IMR-90 (cell line): ENCODE data around the gene ANKHD1. TPM values are rescaled to one million over a fixed set of nuclear protein-coding genes. Genes with fewer than 3 reads are reported as not detected.
A peak's percentile ranks its signal among the peaks of the same experiment; 100 is the strongest.

Source experiments
- ATAC-seq: fragments of 200-7000 bp; cut with Tn5 transposase; 2 replicates; pipeline ENCODE4 v1.9.1; 2020; ENCODE audit warnings: low read depth, mild to moderate bottlenecking, moderate library complexity
- BruUV-seq: library from RNA; stranded (reverse); fragments of 400-500 nt; replicated peaks from 2 replicates; lab custom pipeline; 2021; lab: Mats Ljungman, UMichigan
- CTCF ChIA-PET: fragments of 300-600 bp; formaldehyde crosslinking; extraction: SDS; loops from one replicate; lab custom pipeline; 2021; ENCODE audit warnings: antibody characterized with exemption; lab: Yijun Ruan, JAX
- POLR2A ChIA-PET: fragments of 300-600 bp; sonication (Branson Sonifier 250); formaldehyde crosslinking; loops from one replicate; lab custom pipeline; 2022; ENCODE audit warnings: antibody characterized with exemption; ENCODE audit not compliant: unreplicated experiment; lab: Charles Lee
- DNase-seq: peaks from one replicate; pipeline ENCODE4 v3.0.0; 2013
- H2AFZ ChIP-seq: replicated peaks from 2 replicates; pipeline ENCODE3; 2013; ENCODE audit warnings: low read length, mild to moderate bottlenecking; ENCODE audit not compliant: poor library complexity
- H2AK5ac ChIP-seq: 2 replicates; pipeline ENCODE4 v1.6.1; 2013; ENCODE audit warnings: low read depth, low read length, inconsistent platforms
- H2AK9ac ChIP-seq: replicated peaks from 2 replicates; pipeline ENCODE3; 2013; ENCODE audit warnings: mild to moderate bottlenecking, low read depth, low read length, moderate library complexity; ENCODE audit not compliant: poor library complexity
- H2BK120ac ChIP-seq: 2 replicates; pipeline ENCODE4 v1.6.1; 2013; ENCODE audit warnings: low read depth, low read length, inconsistent platforms
- H2BK15ac ChIP-seq: 3 replicates; pipeline ENCODE4 v1.6.1; 2013; ENCODE audit warnings: low read depth, low read length, inconsistent platforms
- H2BK20ac ChIP-seq: 2 replicates; pipeline ENCODE4 v1.6.1; 2013; ENCODE audit warnings: low read depth, mild to moderate bottlenecking, inconsistent platforms, low read length, moderate library complexity
- H2BK5ac ChIP-seq: 2 replicates; pipeline ENCODE4 v1.6.1; 2013; ENCODE audit warnings: mild to moderate bottlenecking, low read depth, low read length, inconsistent platforms; ENCODE audit not compliant: poor library complexity, severe bottlenecking
- H3K14ac ChIP-seq: replicated peaks from 2 replicates; pipeline ENCODE4 v1.6.1; 2013; ENCODE audit warnings: low read depth, low read length, inconsistent platforms
- H3K18ac ChIP-seq: 2 replicates; pipeline ENCODE4 v1.6.1; 2013; ENCODE audit warnings: low read depth, low read length, control low read depth
- H3K23ac ChIP-seq: 2 replicates; pipeline ENCODE4 v1.6.1; 2013; ENCODE audit warnings: low read depth, low read length, inconsistent platforms
- H3K27ac ChIP-seq: 2 replicates; pipeline ENCODE4 v1.5.1; 2013; ENCODE audit warnings: mild to moderate bottlenecking, control low read depth, low read length; ENCODE audit not compliant: insufficient read depth
- H3K27me3 ChIP-seq: 2 replicates; pipeline ENCODE4 v1.6.1; 2013; ENCODE audit warnings: low read length; ENCODE audit not compliant: control insufficient read depth, insufficient read depth
- H3K36me3 ChIP-seq: 2 replicates; pipeline ENCODE4 v1.6.1; 2013; ENCODE audit warnings: low read length, mixed read lengths; ENCODE audit not compliant: control insufficient read depth, insufficient read depth
- H3K4ac ChIP-seq: 2 replicates; pipeline ENCODE4 v1.6.1; 2013; ENCODE audit warnings: low read depth, low read length, inconsistent platforms
- H3K4me1 ChIP-seq: 2 replicates; pipeline ENCODE4 v1.6.1; 2013; ENCODE audit warnings: low read length, mixed read lengths; ENCODE audit not compliant: control insufficient read depth, insufficient read depth
- H3K4me2 ChIP-seq: 2 replicates; pipeline ENCODE4 v1.6.1; 2013; ENCODE audit warnings: low read depth, mild to moderate bottlenecking, control low read depth, low read length, moderate library complexity
- H3K4me3 ChIP-seq: 2 replicates; pipeline ENCODE4 v1.5.1; 2013; ENCODE audit warnings: low read depth, mild to moderate bottlenecking, control low read depth, low read length, moderate library complexity; ENCODE audit not compliant: insufficient read depth
- H3K56ac ChIP-seq: 2 replicates; pipeline ENCODE4 v1.6.1; 2013; ENCODE audit warnings: low read length, inconsistent platforms; ENCODE audit not compliant: insufficient read depth; ENCODE audit errors: extremely low read depth
- H3K79me1 ChIP-seq, 2 experiments: 2 replicates each; pipeline ENCODE4 v1.6.1; 2013; ENCODE audit warnings: low read length in 2 of 2, inconsistent platforms in 1 of 2, low read depth in 1 of 2
- H3K9ac ChIP-seq: 2 replicates; pipeline ENCODE4 v1.6.1; 2013; ENCODE audit warnings: low read depth, low read length, control low read depth
- H3K9me1 ChIP-seq: 2 replicates; pipeline ENCODE4 v1.6.1; 2013; ENCODE audit warnings: low read length, inconsistent platforms; ENCODE audit not compliant: insufficient read depth
- H3K9me3 ChIP-seq: 2 replicates; pipeline ENCODE4 v1.6.1; 2013; ENCODE audit warnings: low read length; ENCODE audit not compliant: control insufficient read depth, insufficient read depth
- H4K20me1 ChIP-seq: 2 replicates; pipeline ENCODE4 v1.6.1; 2013; ENCODE audit warnings: low read length, inconsistent platforms; ENCODE audit not compliant: insufficient read depth
- H4K5ac ChIP-seq: 2 replicates; pipeline ENCODE4 v1.6.1; 2013; ENCODE audit warnings: mild to moderate bottlenecking, low read depth, low read length, control low read depth
- H4K8ac ChIP-seq, 2 experiments: 2 replicates each; pipeline ENCODE4 v1.6.1; 2013; ENCODE audit warnings: low read depth in 2 of 2, low read length in 2 of 2, control low read depth in 1 of 2, inconsistent platforms in 1 of 2
- H4K91ac ChIP-seq: 2 replicates; pipeline ENCODE4 v1.6.1; 2013; ENCODE audit warnings: low read depth, low read length, inconsistent platforms; ENCODE audit not compliant: insufficient read depth
- CEBPB ChIP-seq: IDR thresholded peaks from 2 replicates; pipeline ENCODE4 v1.6.1; 2012; ENCODE audit warnings: low read depth, low read length, improper control_type of control experiment
- CHD1 ChIP-seq: IDR thresholded peaks from 2 replicates; pipeline ENCODE4 v1.6.1; 2012; ENCODE audit warnings: low read depth, low read length, improper control_type of control experiment
- CTCF ChIP-seq: conservative IDR thresholded peaks from 2 replicates; pipeline ENCODE4 v1.5.1; 2012; ENCODE audit warnings: mild to moderate bottlenecking, low read depth, low read length, improper control_type of control experiment
- ELK1 ChIP-seq: fragments of 150-350 bp; IDR thresholded peaks from 2 replicates; pipeline ENCODE4 v1.6.1; 2016; ENCODE audit warnings: low read depth, mild to moderate bottlenecking, low read length, moderate library complexity, borderline replicate concordance
- FOS ChIP-seq: fragments of 150-350 bp; IDR thresholded peaks from 2 replicates; pipeline ENCODE4 v1.6.1; 2016; ENCODE audit warnings: low read depth, low read length
- MAZ ChIP-seq: IDR thresholded peaks from 2 replicates; pipeline ENCODE4 v1.6.1; 2012; ENCODE audit warnings: low read depth, mild to moderate bottlenecking, low read length, improper control_type of control experiment, moderate library complexity, borderline replicate concordance
- MXI1 ChIP-seq: IDR thresholded peaks from 2 replicates; pipeline ENCODE4 v1.6.1; 2012; ENCODE audit warnings: low read depth, mild to moderate bottlenecking, low read length, moderate library complexity, borderline replicate concordance
- POLR2A ChIP-seq: IDR thresholded peaks from 2 replicates; pipeline ENCODE4 v1.6.1; 2012; ENCODE audit warnings: mild to moderate bottlenecking, low read depth, low read length
- RAD21 ChIP-seq: IDR thresholded peaks from 2 replicates; pipeline ENCODE4 v1.6.1; 2012; ENCODE audit warnings: low read length, improper control_type of control experiment
- RCOR1 ChIP-seq: IDR thresholded peaks from 2 replicates; pipeline ENCODE4 v1.6.1; 2012; ENCODE audit warnings: mild to moderate bottlenecking, low read length, improper control_type of control experiment; ENCODE audit not compliant: insufficient replicate concordance
- USF2 ChIP-seq: fragments of 150-350 bp; IDR thresholded peaks from 2 replicates; pipeline ENCODE4 v1.6.1; 2017; ENCODE audit warnings: mild to moderate bottlenecking, antibody characterized with exemption, low read length, low read depth
- WGBS, 2 experiments: methylation state at CpG; one replicate each; pipeline versions ENCODE4 v1.1.5 to v1.1.7; 2013; ENCODE audit warnings: missing lambda C conversion rate in 2 of 2; ENCODE audit not compliant: insufficient read length in 1 of 2; ENCODE audit errors: extremely low coverage in 2 of 2; 5-methylcytosine and 5-hydroxymethylcytosine counted together
- dilution Hi-C: fragments of 300-500 bp; cut with HindIII; formaldehyde crosslinking; loops from one replicate; pipeline ENCODE4 v1.14.3; 2018; ENCODE audit warnings: low sequenced_read_pairs; ENCODE audit not compliant: unreplicated experiment
- in situ Hi-C: fragments of 300-500 bp; cut with MboI; formaldehyde crosslinking; loops from 3 replicates; pipeline ENCODE4 v1.14.3; 2019; ENCODE audit warnings: low sequenced_read_pairs, inconsistent platforms, mixed read lengths
- intact Hi-C: fragments of 100-400 bp; cut with micrococcal nuclease; formaldehyde crosslinking; loops from 2 replicates; pipeline ENCODE4 v1.10.0; 2022
- polyA plus RNA-seq, 3 experiments: library from polyadenylated mRNA; depleted of rRNA; stranded (reverse); fragments of >200 nt; gene quantifications; 2 replicates each; pipeline ENCODE4 v1.2.3, GENCODE V29; 2012; ENCODE audit warnings: low replicate concordance in 1 of 3
- total RNA-seq: library from RNA; depleted of rRNA; stranded (reverse); fragments of >200 nt; gene quantifications from 2 replicates; pipeline ENCODE4 v1.2.3, GENCODE V29; 2012

ANKHD1 gene
- total and polyA plus RNA-seq, 2 of the 4 experiments (the other 2 are of a cell fraction) = 32.1 to 36.7 TPM

- H3K56ac ChIP-seq = peak within 1 kb of the TSS; percentile 70; the same call in 1 of the 2 replicates
- peak within 1 kb of the TSS; percentile 97 for H2BK5ac ChIP-seq
- peak within 1 kb of the TSS; percentile 98 for H4K91ac ChIP-seq
- ATAC-seq (peak; percentile 88), DNase-seq (peak; percentile 87)
- in situ Hi-C loops (no loop called here), intact Hi-C loops (loop anchor here (1.0 kb wide), 1 partner anchor 82 kb away; the partner anchor contains the start of gene TMCO6), dilution Hi-C loops (no loop called here)
- H3K9me3 ChIP-seq = no peaks in the 10 kb centered on the region
- H4K5ac ChIP-seq = peak within 1 kb of the TSS; percentile 98
- H3K27me3 ChIP-seq = no peaks in the 10 kb centered on the region
- peak within 1 kb of the TSS; percentile 94 for H2AFZ ChIP-seq
- peak within 1 kb of the TSS; percentile 99 for H2AK5ac ChIP-seq
- H2AK9ac ChIP-seq = peak within 1 kb of the TSS; percentile 98
- peaks cover 20% of the 10 kb centered on the region for H4K20me1 ChIP-seq
- ChIA-PET POLR2A (interaction anchor here (1.1 to 1.3 kb wide), 2 partner anchors 8 to 107 kb away, joined by 3 read pairs; partner anchors contain the start of gene WDR55), CTCF (interaction anchor here (0.8 kb wide), 1 partner anchor 77 kb away, joined by 3 read pairs; no protein-coding TSS in a partner anchor)
- H2BK15ac ChIP-seq = peak within 1 kb of the TSS; percentile 96; the same call in 2 of the 3 replicates
- peak within 1 kb of the TSS; percentile 96 for H3K27ac ChIP-seq
- WGBS, 2 experiments = 2% methylated on average over 22 of the region's 46 CpGs; no CpG with 5 or more reads in 1 of the 2 experiments
- peak within 1 kb of the TSS; percentile 99 for H4K8ac ChIP-seq
- no peak for TF ChIP-seq FOS
- 0 out of 2 replicates have a peak, but pooled peaks have one; percentile 13 for TF ChIP-seq CTCF
- TF ChIP-seq MXI1 = peak; percentile 62; the same call in 1 of the 2 replicates
- peak; percentile 66 for TF ChIP-seq RCOR1
- TF ChIP-seq POLR2A = peak; percentile 99
- no peak for TF ChIP-seq RAD21
- peak; percentile 51 for TF ChIP-seq USF2
- 0 out of 2 replicates have a peak, but pooled peaks have one; percentile 82 for TF ChIP-seq CHD1
- peak; percentile 53 for TF ChIP-seq CEBPB
- TF ChIP-seq ELK1 = 0 out of 2 replicates have a peak, but pooled peaks have one; percentile 37
- peak; percentile 66; the same call in 1 of the 2 replicates for TF ChIP-seq MAZ
- H3K4me1 ChIP-seq = peaks cover 16% of the 10 kb centered on the region
- H3K36me3 ChIP-seq = peaks cover 19% of the 10 kb centered on the region
- peak within 1 kb of the TSS; percentile 97 for H3K9ac ChIP-seq
- H3K79me1 ChIP-seq = peaks cover 22 to 49% of the 10 kb centered on the region in 2 experiments
- peak within 1 kb of the TSS; percentile 98 for H2BK20ac ChIP-seq
- H3K4ac ChIP-seq = peak within 1 kb of the TSS; percentile 100
- H3K18ac ChIP-seq = peak within 1 kb of the TSS; percentile 92
- peaks cover 9% of the 10 kb centered on the region for H3K9me1 ChIP-seq
- H2BK120ac ChIP-seq = peak within 1 kb of the TSS; percentile 94
- H3K4me2 ChIP-seq = peak within 1 kb of the TSS; percentile 91
- peak within 1 kb of the TSS; percentile 97 for H3K14ac ChIP-seq
- no TSS peak for BruUV-seq
- peak within 1 kb of the TSS; percentile 96 for H3K23ac ChIP-seq
- peak within 1 kb of the TSS; percentile 92 for H3K4me3 ChIP-seq
Measured at GRCh38 chr5:140557136-140557805, 155.6 kb downstream of the ANKHD1 start, which contains the start of gene SRA1. TSS of gene SRA1 (minus strand) at chr5:140557473. CDS start at chr5:140557452, 21 bp downstream.
